ENCODE measurements around the gene B3GNT3.

B3GNT3 gene

DNA sequence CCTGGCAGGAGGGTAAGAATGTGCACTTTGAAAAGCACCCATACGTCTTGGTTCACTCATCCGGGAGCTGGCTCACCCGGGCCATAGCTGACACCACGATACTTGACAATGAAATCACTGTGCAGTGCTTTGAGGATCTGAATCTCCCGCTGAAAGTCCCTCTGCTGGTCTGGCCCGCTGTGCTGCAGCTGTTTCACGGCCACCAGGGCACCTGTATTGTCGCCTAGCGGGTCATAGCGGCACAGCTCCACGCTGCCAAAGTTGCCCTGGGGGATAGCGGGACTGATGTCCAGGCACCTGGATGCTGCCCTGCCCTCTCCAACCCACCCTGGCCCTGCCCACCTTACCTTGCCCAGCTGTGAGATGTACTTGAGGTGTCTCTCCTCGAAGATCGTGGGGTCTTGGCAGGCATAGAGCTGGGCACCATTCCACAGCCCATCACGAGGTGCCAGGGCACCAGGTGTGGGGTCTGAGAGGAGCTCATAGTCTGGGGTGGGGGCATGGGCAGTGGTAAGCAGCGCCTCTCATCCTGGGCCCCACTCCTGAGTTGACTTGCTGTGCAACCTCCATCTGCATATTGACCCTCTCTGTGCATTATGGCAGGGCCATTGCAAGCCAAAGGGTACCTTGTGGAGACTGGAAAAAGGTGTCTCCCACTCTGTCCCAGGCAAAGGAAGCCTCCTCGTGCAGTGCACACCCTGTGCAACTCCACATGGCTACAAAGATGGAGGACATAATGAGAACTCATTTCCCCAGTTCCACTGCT is 37.7 kb downstream of the B3GNT3 start:
- no peak for DNase-seq (ENCODE audit: low read depth in 2 of 2, low spot score in 1 of 2)

DNA sequence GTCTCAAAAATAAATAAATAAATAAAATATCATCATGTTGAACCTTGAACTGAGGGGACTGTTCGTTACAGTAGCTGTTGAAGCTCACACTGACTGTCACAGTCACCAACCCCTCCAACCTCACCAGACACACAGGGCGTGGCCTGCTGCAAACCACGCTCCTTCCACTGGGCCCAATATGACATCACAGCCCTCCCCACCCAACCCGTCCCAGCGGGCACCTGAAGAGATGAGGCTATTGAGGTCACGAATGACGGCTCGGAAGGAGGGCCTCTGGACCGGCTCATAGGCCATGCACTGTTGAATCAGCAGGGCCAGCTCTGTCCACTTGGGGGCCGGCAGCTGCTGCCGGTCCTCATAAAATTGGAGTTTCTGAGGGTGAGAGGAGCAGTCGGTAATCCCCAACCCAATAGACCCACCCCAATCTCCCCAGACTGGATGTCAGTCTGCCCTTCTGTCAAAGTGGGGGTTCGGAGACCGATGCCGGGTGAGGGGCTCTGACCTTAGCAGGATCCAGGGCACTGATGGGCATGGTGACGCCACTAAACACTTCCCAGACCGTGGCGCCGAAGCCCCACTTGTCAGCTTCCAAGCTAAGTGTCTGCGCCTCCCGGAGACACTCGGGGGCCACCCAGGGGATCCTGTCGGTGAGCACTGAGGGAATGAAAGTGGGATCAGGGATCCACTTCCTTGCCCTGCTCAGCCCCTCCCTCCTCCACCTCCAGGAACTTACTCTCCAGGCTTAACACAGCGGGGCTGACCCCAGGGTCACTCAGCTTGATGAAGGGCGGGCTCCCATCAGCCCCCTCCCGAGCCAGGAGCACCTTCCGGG is 39.6 kb downstream of the B3GNT3 start:
- DNase-seq (ENCODE audit: low read depth in 2 of 2, low spot score in 1 of 2): no peak

DNA sequence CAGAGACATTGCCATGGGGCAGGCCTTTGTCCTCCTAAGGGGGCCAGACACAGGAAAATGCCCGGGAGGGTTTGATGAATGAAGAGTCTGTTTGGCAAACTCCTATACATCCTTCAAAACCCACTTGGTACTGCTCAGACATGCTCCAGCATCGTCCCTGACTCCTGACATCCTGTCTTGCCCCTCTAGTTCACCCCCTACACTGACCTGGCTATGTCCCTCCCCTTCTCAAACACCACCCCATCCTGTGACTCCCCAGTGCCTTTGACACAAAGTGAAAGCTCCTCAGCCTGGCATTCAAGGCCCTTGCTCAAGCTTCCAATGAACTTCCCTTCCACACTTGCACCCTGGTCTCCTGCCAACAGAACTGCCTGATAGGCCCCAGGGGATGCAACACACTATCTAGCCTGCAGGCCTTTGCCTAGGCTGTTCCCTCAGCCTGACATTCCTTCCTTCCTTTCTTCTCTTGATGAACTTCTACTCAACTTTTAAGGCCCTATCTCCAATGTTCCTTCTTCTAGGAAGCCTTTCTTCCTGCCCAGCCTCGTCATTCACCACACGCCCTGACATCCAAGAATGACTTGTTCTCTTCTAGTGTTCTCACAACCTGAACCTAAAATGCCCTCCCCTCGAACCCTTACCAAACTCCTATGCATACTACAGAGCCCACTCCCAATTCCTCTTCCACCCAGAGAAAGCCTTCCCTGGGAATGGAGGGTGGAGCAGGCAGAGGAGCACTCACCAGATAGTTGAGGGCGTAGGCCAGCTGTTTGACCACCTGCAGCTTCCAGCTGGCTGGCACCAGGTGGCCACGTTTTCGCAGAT is 40.5 kb downstream of the B3GNT3 start:
- DNase-seq (ENCODE audit: low read depth in 2 of 2, low spot score in 1 of 2): no peak

DNA sequence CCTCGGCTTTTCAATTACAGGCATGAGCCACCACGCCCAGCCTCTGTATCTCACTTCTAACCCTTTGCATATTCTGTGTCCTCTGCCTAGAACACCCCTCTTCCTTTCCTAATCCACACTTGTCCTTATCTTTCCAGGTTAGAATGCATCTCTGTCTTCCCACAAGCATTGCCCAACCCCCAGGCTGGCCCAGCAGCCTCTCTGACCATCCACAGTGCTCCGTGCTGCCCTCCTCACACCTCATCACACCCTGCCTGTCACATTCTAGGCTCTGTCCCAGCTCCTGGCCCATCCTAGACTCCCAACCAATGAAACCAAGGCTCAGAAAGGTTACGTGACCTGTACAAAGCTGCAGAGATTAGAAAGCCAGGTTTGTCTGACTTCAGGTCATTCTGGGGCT is 41.6 kb downstream of the B3GNT3 start:
- DNase-seq (ENCODE audit: low read depth in 2 of 2, low spot score in 1 of 2): no peak

DNA sequence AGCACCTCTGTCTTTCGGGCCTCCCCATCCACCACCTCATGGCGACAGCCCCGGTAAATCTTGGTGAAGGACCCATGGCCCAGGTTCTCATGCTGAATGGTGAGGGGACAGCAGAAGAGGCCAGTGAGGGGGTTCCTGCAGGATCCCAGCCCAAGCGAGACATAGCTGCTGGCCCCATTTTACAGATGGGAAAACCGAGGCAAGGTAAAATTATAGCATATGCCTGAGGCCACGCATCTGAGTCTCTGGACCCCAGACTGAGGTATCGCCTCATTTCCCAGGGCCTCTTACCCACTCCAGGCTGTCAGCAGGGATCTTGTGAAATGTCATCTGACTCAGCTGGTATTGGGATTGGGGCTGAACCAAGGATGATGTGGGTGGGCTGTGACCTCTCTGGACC is 43.0 kb downstream of the B3GNT3 start:
- DNase-seq (ENCODE audit: low read depth in 2 of 2, low spot score in 1 of 2): no peak

DNA sequence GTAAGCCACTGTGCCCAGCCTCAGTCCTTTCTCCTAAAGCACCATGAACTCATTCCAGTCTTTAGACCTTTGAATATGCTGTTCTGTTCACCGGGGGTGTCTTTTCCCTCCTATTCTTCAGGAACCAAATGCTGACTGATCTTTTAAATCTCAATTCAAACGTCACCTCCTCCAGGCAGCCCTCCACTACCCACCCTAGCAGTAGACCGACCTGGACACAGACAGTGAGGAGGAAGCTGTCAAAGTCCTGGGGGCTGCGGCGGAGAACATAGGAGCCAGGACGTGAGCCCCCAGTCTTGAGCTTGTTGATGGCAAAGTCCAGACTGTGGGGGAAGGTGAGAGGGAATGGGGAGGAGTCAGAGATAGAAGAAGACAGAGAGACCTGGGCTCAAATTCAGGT is 45.1 kb downstream of the B3GNT3 start:
- no peak for DNase-seq (ENCODE audit: low read depth in 2 of 2, low spot score in 1 of 2)

DNA sequence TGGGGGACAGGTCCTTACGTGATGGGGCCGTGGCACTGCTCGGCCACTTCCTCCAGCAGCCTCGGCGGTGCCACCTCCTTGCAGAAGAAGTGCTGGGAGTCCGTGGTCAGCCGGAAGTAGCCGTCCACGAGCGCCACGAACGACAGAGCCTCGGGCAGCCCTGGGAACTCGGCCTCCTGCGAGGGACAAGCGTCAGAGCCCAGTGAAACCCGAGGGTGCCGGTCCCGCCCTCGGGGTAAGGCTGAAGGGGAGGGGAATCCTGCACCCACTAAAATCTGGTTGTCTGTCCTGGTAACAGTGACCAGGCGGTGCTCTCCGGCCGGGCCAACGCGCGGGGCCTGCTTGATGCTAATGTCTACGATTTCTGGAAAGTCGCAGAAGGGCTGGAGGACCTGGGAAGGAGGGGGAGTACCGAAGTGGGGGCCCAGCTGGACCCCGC is 46.5 kb downstream of the B3GNT3 start:
- no peak for DNase-seq (ENCODE audit: low read depth in 2 of 2, low spot score in 1 of 2)

DNA sequence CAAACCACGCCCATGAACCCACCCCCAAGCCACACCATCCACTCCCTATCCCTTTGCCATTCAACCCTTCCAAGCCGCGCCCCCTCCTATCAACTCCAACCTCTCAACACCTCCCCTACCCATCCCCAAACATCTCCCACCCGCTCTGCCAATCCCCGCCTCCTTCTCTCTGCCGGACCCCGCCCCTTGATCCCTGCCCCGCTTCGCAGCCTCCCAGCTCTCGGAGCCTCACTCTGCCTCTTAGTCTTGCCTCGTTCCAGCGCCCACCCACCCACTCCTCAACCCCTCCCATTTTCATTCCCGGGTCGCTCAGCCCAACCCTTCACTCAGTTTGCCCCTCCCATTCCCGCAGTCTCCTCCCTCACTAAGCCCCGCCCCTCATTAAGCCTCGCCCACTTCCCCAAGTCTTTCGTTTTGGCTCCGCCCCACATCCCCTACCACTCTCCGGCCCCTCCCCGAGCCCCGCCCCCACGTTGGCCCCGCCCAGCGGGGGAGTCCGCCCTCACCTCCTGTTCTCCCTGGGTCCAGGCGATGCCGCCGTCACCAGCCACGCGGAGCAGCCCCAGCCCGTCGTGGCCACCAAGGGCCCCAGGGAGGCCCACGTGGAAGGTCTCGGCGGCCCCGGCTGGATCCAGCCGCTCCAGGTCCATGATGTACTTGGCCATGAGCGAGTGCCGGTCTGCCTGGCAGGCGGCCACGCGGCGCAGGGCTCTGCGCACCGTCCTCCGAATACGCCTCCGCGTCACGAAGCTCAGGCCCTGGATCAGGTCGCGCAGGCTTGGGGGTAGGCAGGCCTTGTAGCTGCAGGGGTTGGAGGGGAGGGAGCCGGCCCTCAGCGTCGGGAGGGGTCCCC is 47.1 kb downstream of the B3GNT3 start:
- DNase-seq (ENCODE audit: low read depth in 2 of 2, low spot score in 1 of 2): no peak

DNA sequence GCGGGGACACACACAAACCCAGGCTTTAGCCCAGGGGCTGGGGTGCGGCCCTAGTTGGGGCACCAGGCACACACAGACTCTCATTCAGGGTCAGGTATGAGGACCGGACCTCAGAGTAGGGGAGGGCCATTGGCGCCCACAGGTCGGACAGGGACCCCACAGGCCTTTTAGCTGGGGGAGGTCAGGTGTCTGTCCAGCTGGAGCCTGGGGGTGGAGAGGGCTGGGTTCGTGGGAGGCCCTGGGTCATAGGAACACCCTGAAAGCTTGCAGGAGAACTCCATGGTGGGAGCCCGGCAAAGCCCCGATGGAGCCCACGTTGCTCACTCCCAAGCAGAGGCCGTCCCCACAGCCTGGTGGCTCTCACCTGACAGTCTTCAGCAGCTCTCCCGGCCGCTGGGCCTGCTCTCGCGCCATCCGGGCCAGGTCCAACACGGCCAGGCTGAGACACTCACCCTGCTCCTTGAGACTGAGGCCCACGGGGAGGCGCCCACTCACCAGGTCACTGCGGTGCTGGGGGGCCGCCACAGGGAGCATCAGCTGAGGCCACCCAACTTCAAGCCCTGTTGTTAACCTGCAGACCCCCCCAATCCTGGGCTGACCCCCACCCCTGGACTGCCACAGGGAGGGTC is 47.8 kb downstream of the B3GNT3 start:
- no peak for DNase-seq (ENCODE audit: low read depth in 2 of 2, low spot score in 1 of 2)

DNA sequence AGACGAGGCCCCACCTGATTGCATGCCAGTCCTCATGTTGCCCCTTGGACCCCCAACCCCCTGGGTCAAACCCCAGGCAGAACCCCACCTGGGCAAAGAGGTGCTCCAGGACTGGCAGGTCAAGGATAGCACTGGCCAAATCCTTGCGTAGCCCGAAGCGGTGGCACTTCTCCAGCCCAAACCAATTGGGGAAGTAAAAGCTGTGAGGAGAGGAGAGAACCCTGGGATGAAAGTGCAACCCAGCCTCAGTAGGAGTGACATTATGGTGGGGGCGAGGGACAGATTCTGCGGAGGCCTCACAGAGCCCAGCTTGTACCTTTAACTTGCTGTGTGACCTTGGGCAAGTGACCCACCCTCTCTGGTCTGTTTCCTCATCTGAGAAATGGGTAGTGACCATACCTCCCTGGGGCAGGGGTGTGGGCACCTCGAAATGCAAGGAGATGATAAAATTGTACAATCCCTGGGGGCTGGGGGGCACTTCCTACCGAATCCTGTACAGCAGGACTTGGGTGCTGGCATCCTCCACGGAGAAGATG is 48.4 kb downstream of the B3GNT3 start:
- DNase-seq (ENCODE audit: low read depth in 2 of 2, low spot score in 1 of 2): no peak

DNA sequence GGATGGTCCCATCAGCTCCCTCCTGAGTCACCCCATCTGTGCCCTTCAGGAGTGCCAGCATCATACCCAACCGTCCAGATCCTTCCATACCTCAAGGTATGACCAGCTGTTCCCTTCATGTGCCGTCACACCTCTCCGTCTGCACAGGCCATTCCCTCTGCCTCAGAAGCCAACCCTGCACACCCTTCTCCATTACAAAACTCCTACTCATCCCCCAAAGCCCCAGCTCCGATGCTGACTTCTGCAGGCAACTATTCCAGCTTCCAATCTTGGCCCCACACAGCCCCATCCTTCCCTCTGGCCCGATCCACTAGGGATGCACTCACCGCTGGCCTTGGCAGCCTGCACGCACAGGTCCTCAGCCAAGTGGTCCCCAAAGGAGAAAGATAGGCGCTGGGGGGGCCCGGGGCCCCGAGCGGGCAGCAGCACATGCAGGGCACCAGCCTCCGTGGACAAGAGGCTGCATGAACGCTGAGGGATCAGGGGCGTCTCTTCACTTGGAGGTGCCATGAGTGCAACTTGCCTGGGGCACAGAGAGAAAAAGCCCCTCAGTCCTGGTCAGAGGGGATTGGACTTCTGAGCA is 49.1 kb downstream of the B3GNT3 start:
- no peak for DNase-seq (ENCODE audit: low read depth in 2 of 2, low spot score in 1 of 2)

DNA sequence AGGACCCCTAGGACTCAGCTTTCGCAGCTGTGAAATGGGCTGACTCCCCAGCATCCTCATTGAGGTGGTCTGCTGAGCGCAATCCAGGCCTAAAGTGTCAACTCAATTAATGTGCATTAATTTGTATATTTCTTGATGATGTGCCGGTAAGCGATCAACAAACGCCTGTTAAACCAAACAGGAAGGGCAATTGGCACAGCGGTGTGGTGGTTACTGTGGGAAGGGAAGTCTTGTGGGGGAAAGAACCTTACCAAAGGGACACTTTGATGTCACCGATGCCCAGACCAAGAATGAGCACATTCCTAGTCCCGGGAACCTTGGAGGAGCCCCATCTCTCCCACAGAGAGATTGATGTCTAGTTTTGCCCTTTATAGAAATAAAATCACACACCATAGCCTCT is 51.2 kb downstream of the B3GNT3 start:
- no peak for DNase-seq (ENCODE audit: low read depth in 2 of 2, low spot score in 1 of 2)

DNA sequence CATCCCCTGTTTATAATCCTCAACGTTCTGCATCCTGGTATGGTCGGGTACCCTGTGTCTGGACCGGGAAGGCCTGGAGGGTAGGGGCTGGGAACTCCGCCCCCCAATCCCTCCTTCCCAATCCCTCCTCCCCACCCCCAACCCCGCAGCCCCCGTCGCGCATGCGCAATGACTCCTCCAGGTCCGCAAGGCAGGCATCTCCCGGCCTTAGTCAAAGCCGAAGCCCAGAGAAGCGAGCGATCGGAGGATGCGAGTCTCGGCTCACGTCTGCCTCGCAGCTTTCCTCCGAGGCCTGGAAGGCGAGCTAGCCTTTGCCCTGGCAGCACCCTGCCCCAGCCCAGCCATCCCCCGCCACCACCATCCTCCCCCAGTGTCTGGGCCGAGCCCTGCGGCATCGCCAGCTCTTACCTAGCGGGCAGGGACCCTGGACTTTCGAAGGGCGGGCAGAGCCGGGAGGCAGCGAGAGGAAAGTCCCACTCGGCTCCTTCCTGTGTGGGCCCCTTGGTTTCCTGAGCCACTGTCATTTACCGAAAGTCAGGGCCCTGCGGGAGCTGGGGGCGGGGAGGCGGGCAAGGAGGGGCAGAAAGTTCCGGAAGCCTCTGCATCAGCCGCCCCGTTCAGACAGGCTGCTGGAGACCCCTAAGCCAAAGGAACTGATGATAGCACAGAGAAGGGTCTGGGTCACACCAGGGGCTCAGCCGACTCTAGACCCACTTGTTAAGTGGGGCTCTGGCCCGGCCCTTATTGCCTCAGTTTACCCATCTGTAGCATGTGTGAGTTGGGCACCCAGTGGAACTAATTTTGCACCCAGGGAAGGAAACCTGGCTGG is 52.8 kb downstream of the B3GNT3 start, which contains the start of gene JAK3:
Gene JAK3 (minus strand): TSS at position 445 of the 829 bp plus-strand sequence. CDS start 3,565 bp downstream, outside the sequence.
- DNase-seq (ENCODE audit: low read depth in 2 of 2, low spot score in 1 of 2): peak; percentile 76 to 82

DNA sequence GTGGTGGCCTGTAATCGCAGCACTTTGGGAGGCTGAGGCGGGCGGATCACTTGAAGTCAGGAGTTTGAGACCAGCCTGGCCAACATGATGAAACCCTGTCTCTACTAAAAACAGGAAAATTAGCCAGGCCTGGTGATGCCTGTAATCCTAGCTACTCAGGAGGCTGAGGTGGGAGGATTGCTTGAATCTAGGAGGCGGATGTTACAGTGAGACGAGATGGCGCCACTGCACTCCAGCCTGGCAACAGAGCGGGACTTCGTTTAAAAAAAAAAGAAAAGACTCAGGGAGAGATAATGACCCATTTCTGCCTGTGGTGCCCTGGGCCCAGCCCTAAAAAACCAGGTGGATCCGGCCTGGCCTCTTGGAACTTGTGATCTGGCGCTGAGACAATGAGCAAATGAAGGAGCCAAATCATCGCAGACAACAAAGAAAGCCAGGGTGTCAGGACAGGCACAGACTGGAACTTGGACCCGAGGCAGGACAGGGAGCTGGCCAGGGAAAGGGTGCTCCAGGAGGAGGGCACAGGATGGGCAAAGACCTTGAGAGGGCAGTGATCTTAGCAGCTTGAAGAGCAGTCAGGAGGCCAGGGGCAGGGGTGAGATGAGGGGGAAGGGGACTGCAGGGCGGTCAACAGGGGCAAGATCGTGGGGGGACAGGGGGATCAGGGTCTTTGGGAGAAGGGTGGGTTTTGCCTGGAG is 53.8 kb downstream of the B3GNT3 start:
- no peak for DNase-seq (ENCODE audit: low read depth in 2 of 2, low spot score in 1 of 2)

DNA sequence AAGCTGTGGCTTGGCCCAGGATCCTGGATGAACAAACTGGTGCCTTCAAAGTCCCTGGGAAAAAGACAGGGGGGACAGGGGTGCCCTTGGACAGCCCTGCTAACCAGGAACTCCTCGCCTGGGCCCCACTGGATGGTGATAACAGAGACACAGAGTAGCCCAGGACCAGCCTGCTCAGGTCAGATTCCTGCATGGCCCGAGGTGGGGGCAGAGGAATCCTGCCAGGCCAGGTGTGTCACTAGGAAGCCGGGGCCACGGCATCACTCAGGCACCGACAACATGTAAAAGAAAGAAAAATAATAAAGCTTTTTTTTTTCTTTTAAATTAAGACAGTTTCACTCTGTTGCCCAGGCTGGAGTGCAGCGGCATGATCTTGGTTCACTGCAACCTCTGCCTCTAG is 59.1 kb downstream of the B3GNT3 start:
- DNase-seq (ENCODE audit: low read depth in 2 of 2, low spot score in 1 of 2): no peak

DNA sequence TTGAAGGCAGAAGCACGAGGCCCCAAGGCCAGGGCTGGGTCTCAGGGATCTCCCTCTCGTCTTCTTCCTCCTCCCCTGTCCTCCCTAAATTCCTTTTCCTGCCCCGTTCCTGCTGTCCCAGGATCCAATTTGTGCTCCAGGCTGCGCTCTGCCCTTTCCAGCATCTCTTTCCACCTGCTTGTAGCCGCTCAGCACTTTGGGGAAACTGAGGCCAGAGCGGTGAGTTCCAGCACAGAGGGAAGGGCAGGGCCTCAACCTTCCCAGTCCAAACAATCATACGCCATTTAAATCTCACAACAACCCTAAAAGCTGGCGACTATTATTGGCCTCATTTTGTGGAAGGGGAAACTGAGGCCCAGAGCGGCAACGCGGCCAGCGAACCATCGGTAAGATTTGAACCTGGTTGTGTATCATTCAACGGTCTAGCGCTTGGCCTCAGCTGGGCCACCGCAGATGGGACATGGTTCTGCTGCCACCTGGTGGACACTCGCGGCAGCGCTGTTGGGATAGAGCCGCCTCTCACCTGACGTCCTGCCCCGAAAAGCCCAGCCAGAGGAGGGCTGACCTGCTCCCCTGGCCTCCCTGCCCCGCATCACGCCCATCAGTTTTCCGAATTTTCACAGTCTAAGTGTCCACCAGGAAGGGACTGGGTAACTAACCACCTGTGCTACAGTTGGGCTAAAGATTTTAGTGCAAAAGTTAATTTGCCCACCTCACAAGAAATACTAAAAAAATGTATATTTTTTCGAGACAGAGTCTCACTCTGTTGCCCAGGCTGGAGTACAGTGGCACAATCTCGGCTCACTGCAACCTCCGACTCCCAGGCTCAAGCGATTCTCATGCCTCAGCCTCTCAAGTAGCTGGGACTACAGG is 60.6 kb downstream of the B3GNT3 start:
- DNase-seq (ENCODE audit: low read depth in 2 of 2, low spot score in 1 of 2): peak; percentile 75 to 93

All from stimulated activated CD8-positive, alpha-beta memory T cell treated with anti-CD3 and anti-CD28 coated beads, Interleukin-4, amount 100 ng/mL, for 4 hours (primary cell).